NCI-H2107 treated with DMSO at 0.1 percent for 48 hours (cell line): Measurements from ENCODE around the gene HBS1L.
"Not testable (repeated sequence)": the region's sequence is repeated elsewhere in the genome, so short reads cannot be mapped to it uniquely, and the experiment has no call there.

ENCODE experiments used
- DNase-seq: peaks from one replicate; lab custom pipeline; 2025; ENCODE audit not compliant: unreplicated experiment; lab: John Stamatoyannopoulos, UW

HBS1L gene

DNA sequence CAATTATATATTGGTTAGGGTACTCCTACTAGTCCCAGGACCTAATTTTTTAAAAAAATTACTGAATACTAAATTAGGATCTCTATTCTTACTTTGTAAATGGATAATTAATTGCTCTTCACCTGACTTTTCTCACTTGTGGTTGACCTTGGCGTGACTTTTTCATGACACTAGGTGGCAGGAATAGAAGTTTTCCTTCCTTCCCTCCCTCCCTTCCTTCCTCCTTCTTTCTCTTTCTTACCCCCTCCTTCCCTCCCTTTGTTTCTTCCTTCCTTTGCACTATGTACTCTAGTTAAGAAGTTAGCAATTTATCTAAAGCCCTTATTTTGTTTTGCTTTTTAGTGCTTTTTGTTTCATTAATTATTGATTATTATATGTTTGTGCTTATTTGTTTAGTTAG is 20.4 kb upstream of the HBS1L start:
- no peak for DNase-seq

DNA sequence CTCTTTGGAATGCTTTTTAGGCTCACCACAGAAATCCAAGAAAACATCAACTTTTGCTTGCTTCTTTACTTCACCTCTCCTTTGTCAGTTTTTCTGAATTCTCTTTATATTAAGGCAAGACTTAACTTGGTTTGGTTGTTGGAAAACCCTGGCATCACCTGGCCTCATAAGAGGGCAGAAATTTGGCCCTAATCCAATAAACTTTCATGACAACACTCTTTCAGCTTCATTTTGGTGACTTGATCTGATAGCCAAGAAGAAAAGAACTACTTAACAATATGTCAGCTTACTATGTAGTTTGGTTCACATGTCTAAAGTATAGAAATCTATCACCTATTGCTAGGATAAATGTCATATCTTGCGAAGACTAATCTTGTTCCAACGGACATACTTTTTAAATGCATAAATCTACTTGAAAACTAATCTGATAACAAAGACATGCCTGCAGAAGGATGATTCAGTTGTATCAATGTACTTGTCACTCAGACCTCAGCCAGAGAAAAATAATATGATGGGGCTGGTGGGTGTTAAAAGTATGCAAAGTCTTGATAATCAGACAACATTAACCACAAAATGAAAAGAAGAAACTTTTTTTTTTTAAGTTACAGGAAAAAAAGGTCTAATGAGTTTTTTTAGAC is 19.3 kb upstream of the HBS1L start:
- no peak for DNase-seq

DNA sequence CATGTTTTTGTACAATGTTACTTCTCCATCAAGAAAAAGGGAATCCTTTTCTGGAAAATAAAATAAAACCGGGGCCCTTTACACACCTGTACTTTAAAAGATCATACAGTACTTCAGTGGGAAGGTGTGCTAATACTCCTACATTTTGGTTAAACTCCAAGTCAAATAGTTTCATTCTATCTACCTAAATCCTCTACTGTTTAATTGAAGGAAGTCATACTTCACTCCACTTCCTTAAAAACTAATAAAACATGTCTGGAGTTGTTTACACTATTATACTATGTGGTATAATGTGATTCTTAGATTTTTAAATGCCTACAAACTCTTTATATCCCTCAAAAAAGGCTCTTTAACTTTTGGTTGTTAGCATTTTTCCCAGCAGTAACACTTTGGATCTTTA is 18.6 kb upstream of the HBS1L start:
- DNase-seq: no peak

DNA sequence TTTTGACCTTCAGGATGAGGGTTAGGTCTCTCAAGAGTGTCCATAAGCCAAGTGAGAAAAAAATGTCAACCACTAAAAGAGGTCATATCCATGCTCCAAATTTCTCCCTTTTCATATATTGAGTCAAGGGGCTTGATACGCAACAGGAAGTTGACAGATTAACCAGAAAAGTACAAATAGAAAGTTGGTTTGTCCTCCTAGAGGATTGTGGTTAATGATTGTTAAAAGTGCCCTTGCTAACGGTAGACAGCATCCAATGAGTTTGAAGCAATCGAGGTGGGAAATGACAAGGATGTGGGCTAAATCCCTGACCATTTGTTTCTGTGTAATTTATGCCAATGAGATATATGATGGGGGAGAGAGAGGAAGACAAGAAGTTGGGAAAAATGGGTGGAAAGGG is 18.1 kb upstream of the HBS1L start:
- DNase-seq: no peak

DNA sequence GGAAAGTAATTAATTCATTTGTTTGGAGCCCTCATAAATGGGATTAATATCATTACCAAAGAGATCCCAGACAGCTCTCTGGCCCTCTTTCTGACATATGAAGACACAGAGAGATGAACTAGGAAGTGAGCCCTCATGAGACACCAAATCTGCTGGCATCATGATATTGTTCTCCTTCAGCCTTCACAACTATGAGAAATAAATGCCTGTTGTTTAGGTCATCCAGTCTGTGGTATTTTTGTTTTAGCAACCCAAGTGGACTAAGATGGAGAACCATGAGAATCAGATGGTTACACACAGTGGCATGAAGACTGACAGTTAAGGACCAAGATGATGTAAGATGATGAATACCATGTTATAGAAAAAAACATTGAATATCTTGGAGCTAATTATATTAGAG is 16.9 kb upstream of the HBS1L start:
- DNase-seq: no peak

DNA sequence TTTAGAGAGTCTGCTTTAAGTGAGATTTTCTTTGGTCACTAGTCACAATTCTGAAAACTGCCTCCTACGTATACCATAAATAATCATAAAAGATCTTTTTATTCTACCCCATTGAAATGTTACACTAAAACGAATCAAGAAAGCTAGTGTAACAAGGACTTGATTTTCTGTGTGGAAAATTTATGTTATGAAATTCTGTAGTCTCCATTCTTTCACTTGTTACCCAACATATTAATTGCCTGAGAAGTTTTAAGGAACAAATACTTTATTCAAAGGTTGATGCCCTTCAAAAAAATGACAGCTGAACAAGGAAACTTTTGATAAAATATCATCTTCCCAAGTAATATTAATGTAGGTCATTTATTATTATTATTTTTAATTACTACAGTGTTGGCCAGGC is 13.3 kb upstream of the HBS1L start:
- DNase-seq: no peak

DNA sequence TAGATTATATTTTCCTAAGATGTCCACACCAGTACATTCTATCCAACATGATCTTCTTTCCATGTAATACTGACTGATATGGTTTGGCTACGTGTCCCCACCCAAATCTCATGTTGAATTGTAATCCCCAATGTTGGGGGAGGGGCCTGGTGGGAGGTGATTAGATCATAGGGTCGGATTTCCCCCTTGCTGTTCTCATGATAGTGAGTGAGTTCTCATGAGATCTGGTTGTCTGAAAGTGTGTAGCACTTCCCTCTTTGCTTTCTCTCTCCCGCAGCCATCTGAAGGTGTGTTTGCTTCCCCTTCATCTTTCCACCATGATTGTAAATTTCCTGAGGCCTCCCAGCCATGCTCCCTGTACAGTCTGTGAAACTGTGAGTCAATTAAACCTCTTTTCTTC is 12.2 kb upstream of the HBS1L start:
- DNase-seq: no peak

DNA sequence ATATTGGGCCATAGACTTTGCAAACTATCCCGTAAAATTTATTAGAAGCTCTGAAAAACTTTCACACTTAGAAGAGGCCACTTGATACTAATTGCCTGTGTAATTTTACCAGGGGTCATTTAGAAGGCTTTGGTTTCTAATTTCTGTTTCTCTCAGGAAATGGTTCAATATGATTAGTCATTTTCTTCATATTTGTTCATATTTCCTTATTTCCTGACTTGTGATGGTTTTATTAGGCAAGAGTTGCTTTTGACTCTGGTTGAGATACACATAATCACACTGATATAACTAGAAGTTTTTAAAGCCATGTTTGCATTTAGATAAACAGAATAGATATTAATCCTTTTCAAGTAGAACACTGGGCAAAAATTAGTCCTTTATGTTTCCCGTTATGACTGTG is 11.8 kb upstream of the HBS1L start:
- DNase-seq: no peak

DNA sequence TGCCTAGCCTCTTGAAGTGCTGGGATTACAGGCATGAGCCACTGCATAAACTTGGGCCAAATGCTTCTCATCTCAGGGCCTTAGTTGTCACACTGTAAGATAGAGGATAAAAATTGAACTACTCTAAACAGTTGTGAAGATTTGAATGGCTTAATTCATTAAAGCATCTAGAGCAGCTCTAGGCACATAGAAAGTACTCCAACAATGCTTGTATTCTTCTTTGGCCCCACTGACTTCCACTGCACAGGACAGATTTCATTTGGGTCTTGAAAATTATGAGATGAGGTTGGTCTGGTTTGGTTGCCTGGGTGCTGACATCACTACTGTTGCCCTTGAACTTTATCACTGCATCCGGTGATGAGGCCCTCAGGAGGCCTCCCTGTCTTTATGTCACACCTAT is 10.0 kb upstream of the HBS1L start:
- DNase-seq: no peak

DNA sequence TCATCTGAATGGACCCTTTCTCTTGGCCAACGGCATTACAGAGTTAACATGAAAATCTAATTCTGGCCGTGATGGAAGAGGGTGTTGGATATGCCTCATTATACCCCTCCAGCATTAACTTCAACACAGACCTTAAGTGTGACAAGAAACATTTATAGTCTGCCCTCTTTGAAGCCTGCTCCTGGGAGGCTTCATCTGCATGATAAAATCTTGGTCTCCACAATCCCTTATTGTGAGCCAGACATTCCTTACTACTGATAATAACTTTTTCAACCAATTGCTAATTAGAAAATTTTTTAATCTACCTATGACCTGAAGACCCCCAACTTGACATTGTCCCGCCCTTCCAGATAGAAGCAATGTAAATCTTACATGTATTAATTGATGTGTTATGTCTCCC is 9.3 kb upstream of the HBS1L start:
- DNase-seq: no peak

DNA sequence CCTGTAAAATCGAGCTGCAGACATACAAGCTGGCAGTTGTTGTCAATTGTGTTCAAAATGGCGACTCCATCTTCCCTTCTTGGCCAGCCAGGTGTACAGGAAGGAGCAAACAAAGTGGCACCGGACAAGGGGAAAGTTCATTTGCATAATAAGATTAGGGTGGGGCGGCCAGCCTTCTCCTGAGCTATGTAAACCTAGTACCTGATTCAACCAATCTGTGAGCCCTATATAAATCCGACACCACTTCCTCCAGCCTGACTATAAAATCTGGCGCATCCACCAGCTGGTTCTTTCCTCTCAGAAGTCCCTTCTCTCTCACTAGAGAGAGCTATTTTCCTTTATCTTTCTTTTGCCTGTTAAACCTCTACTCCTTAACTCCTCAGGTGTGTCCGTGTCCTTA is 8.1 kb upstream of the HBS1L start:
- DNase-seq: no peak

DNA sequence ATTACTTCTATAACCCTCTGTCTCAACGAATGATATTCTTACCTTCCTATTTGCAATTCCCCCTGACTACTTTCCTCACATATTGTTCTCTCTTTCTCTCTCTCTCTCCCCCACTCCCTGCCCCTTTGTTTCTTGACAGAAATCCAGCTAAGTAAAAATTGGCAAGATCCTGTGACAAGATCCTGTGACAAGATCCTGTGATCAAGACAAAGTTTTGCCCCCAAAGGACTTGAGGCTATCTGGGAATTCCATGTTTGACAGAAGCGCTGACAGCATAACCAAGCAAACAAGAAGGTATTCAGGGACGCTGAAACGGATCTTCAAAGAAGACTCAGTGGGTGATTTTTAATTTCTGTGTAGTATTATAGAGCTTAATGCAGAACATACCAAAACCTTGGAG is 5.5 kb upstream of the HBS1L start:
- DNase-seq: no peak

DNA sequence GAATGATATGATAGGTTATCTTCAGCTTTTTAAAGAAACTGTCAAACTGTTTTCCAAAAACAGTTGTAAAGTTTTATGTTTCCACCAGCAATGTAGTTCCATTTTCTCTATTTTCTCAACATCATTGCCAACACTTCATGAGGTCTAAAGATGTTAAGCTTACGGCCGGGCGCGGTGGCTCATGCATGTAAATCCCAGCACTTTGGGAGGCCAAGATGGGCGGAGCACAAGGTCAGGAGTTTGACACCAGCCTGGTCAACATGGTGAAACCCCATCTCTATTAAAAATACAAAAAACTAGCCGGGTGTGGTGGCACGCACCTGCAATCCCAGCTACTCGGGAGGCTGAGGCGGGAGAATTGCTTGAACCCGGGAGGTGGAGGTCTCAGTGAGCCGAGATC is 3.7 kb upstream of the HBS1L start:
- not testable (repeated sequence) for DNase-seq

DNA sequence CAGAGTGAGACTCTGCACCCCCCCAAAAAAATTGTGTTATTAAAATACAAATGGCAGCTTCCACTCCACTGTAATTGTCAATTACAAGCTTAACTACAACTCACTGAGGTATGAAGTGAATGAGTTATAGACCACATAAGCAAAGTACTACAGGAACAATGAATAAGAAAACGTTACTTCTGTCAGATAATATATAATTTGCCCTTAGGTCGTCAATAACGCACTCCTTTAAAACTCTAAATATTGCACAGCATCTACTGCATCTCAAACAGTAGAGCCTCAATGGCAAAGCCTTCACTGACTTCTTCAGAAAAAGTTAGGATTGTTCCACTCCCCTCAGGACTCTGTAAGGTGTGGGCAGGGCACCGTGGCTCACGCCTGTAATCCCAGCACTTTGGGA is 2.0 kb upstream of the HBS1L start:
- DNase-seq: no peak

DNA sequence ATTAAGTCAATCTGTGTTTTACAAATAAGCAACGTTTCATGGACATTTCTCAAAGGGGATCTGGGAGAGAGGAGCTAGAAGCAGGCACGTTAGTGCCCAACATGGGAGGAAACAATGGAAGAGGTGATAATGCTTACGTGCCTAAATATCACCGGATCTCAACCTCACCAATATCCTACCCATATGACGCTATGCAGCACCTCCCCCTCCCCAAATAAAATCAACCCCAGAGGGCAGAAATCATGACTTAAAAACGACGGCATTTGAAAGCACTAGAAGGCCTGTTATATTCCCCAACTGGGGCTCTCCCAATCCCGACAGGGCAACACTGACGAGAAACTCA is 425 bp downstream of the HBS1L start:
- DNase-seq: no peak

DNA sequence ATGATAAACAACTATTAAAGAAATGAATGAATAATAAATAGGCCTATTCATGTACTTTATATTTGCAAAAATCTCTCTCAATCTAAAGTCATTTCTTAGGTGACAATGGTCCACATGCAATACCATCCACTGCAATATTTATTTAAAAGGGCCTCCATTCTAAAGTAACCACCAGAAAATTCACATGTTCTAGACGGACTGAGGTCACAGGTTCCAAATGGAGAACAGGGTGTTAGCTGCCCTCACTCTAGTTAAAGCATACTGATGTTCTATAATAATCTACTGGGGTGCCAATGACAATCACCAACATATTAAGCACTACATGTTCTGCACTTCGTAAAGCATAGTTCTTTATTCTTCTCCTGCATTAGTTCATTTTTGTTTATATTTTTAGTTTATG is 1.2 kb downstream of the HBS1L start:
- no peak for DNase-seq

DNA sequence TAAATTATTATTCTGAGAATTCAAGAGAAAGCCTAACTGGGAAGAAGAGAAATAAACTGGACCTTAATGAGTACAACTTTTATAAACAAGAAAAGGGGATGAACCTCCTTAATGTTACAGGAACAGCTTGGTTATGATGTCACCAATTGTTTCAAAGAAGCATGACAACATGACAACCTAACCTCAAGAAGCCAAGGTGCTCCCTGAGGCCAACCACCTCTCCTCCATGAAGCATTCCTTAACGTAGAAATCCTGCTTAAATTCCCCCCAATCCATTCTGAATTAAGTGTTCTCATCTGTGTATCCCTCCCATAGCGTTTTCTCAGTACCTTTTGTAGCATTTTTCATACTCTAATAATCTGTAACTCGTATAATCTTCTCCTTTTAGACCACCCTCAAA is 1.7 kb downstream of the HBS1L start:
- no peak for DNase-seq

DNA sequence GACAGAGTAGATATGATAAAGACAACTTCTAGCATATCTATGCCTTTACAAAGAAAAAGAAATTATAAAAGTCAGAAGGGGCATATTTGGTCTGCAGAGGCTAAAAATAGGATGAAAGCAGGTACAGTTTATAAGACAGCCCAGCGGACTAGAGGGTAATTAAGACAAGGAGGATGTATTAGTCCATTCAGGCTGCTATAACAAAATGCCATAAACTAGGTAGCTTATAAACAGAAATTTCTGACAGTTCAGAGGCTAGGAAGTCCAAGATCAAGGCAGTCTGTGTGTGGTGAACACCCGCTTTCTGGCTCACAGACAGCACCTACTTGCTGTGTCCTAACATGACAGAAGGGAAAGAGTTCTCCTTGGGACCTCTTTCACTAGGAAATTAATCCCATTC is 5.7 kb downstream of the HBS1L start:
- DNase-seq: no peak

DNA sequence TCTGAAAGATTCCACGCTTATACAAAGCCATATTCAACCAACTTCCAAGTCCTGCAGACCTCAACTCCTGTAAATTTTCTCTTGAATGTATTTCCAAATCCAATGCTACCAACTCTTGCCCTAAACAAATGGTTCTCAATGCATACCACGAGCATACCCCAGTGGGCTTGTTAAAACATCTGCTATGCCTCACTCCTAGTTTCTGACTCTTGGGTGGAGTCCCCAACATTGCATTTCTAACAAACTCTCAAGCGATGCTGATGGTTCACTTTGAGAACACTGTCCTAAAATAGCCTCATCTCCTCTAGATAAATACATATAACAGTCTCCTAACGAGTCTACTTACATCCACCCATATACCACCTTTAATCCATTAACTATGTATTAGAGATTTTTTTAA is 7.3 kb downstream of the HBS1L start:
- DNase-seq: no peak

DNA sequence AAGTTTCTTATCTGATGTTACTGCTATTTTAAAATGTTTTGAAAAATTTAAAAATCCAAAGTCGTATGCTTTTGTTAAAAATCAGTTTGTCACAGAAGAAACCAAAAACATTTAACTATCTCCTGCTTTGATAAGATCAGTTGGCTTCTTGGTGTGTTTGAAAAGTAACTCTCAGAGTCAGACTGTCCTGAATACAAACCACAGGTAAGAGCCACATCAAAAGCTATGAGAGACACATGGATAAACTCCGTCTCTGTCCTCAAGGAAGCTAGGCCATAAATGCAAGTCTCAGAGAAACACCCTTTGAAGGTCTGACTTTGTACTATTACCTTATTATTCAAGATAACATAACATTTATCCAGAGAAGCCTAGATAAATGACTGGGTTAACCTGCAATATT is 7.7 kb downstream of the HBS1L start:
- DNase-seq: no peak

DNA sequence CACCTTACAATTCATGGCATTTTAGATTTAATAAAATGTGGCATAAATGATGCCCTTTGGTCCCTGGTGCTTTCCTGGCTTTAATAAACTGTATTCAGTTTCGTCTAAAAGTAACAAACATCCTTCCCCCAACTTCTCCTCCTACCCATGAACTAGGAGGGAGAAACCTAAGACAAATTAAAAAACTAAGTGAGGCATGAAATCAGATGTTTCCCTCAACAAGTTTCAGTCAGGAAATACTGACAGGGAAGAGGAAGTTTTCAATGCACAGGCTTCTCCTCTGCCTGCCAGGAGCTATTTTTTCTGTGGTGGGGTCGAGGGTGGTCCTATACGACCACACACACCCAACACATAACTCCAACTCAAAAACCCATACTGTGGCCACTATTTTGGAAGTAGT is 10.0 kb downstream of the HBS1L start:
- DNase-seq: no peak

DNA sequence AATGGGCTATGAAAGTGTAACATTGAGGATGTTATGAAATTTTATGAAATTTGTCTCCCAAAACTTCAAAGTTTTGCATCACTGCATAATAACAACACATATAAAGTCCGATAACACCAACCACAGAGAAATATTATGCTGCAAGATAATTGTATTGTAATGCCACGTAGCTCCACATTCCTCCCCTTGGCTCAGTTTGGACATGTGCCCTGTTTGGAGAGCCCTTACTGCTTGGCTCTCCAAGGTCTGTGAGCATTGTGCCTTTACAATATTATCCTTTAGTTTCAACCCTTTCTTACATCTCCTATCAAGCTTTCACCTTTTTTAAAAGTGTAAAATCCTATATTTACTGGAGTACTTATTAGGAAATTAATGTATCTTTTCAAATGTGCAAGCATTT is 10.8 kb downstream of the HBS1L start:
- DNase-seq: no peak

DNA sequence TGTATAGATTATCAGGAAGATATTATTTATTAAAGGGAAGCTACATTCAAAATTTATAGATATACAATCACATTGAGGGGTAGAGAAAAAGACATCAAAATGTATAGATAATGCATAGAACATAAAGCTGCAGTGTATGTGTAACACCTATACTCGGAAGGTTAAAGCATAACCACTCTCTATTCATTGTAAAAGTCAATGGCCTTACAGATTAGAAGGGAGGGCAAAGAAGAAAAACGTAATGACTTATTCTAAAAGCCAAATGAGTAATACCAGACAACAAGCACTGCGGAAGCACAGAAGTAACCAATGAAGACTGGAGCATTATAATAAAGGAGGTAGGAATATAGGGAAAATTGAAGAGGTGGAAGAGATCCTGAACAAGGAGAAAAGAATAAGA is 11.3 kb downstream of the HBS1L start:
- no peak for DNase-seq

DNA sequence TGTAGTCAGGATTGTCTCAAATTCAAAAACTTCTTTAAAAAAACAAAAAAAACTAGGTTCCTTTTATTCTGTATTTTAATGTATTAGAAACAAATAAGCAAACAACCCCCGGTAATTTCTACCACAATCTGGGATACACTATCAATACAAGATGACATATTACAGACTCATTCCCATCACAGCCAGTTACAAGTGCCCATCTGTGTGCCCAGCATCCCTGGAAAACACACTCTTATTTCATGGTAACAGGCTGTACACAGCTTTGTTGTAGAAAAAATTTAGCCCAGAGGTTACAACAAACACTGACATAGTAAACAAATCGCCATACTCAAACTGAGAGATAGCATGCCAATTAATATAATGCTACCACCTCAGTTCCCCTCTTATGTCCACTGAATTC is 16.3 kb downstream of the HBS1L start:
- no peak for DNase-seq
